ENCODE data around the gene ADAM12. TPM values are rescaled to one million over a fixed set of nuclear protein-coding genes. Genes with fewer than 3 reads are reported as not detected.
A peak's percentile ranks its signal among the peaks of the same experiment; 100 is the strongest.

The ADAM12 gene
- total and polyA plus RNA-seq, 2 experiments from 2014 or later = 0.13 to 0.87 TPM

GRCh38 chr10:126111516-126111915 is 276.8 kb downstream of the ADAM12 start (continued):
- TF ChIP-seq, protein P1, sequence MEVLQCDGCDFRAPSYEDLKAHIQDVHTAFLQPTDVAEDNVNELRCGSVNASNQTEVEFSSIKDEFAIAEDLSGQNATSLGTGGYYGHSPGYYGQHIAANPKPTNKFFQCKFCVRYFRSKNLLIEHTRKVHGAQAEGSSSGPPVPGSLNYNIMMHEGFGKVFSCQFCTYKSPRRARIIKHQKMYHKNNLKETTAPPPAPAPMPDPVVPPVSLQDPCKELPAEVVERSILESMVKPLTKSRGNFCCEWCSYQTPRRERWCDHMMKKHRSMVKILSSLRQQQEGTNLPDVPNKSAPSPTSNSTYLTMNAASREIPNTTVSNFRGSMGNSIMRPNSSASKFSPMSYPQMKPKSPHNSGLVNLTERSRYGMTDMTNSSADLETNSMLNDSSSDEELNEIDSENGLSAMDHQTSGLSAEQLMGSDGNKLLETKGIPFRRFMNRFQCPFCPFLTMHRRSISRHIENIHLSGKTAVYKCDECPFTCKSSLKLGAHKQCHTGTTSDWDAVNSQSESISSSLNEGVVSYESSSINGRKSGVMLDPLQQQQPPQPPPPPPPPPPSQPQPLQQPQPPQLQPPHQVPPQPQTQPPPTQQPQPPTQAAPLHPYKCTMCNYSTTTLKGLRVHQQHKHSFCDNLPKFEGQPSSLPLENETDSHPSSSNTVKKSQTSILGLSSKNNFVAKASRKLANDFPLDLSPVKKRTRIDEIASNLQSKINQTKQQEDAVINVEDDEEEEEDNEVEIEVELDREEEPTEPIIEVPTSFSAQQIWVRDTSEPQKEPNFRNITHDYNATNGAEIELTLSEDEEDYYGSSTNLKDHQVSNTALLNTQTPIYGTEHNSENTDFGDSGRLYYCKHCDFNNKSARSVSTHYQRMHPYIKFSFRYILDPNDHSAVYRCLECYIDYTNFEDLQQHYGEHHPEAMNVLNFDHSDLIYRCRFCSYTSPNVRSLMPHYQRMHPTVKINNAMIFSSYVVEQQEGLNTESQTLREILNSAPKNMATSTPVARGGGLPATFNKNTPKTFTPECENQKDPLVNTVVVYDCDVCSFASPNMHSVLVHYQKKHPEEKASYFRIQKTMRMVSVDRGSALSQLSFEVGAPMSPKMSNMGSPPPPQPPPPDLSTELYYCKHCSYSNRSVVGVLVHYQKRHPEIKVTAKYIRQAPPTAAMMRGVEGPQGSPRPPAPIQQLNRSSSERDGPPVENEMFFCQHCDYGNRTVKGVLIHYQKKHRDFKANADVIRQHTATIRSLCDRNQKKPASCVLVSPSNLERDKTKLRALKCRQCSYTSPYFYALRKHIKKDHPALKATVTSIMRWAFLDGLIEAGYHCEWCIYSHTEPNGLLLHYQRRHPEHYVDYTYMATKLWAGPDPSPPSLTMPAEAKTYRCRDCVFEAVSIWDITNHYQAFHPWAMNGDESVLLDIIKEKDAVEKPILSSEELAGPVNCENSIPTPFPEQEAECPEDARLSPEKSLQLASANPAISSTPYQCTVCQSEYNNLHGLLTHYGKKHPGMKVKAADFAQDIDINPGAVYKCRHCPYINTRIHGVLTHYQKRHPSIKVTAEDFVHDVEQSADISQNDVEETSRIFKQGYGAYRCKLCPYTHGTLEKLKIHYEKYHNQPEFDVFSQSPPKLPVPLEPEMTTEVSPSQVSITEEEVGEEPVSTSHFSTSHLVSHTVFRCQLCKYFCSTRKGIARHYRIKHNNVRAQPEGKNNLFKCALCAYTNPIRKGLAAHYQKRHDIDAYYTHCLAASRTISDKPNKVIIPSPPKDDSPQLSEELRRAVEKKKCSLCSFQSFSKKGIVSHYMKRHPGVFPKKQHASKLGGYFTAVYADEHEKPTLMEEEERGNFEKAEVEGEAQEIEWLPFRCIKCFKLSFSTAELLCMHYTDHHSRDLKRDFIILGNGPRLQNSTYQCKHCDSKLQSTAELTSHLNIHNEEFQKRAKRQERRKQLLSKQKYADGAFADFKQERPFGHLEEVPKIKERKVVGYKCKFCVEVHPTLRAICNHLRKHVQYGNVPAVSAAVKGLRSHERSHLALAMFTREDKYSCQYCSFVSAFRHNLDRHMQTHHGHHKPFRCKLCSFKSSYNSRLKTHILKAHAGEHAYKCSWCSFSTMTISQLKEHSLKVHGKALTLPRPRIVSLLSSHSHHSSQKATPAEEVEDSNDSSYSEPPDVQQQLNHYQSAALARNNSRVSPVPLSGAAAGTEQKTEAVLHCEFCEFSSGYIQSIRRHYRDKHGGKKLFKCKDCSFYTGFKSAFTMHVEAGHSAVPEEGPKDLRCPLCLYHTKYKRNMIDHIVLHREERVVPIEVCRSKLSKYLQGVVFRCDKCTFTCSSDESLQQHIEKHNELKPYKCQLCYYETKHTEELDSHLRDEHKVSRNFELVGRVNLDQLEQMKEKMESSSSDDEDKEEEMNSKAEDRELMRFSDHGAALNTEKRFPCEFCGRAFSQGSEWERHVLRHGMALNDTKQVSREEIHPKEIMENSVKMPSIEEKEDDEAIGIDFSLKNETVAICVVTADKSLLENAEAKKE (CRISPR knock-in tag; IDR thresholded peaks at IDR 0.05) = no peak

DNA sequence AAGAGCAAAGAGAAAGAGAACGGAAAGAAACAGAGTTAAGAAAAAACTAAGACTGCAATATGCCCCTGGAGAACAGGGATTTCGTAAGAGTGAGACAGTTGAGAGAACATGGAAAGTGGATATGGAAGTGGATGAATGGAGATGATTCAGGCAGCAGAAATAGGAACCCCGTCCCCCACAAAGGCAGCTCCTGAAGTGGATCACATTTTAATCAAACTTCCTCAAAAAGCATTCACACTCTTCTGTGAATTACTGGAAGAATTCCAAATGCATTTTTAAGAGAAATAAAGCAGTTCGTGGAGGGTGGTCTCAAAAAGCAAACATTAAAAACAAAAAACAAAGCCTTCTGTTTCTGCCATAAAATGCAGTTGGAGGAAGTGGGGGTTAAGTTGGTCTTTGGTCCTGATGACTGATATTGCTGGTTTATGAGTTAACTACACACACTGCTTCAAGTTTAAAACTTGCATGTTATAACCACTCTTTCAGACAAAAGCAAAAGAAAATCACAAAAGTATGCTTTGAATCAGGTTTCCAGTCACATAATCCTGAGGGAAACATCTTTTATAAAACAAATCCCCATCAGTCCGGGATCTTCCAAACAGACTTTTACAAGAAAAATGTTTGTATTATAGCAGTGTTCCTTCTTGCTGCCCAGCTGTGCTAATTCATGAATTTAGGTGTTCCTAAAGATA is 277.6 kb downstream of the ADAM12 start:
- Histone ChIP-seq H4K20me1 (replicated peaks; ENCODE audit: insufficient read depth) (no peaks in the 10 kb centered on the region), H3K4me2 (no peak overlapping the region), H2AFZ (no peak overlapping the region), H3K9me2 (ENCODE audit: insufficient read depth) (0 out of 2 replicates have a peak, but pooled peaks cover 3% of the 10 kb centered on the region), H3K27me3 (ENCODE audit: insufficient read depth) (no peaks in the 10 kb centered on the region), H3K4me3 (no peak overlapping the region), H3K79me2 (replicated peaks; ENCODE audit: insufficient read depth) (no peaks in the 10 kb centered on the region), H3K36me3 (ENCODE audit: insufficient read depth) (no peaks in the 10 kb centered on the region), H3K27ac (ENCODE audit: low read depth) (no peak overlapping the region), H3K4me1 (ENCODE audit: insufficient read depth) (peaks cover 18% of the 10 kb centered on the region), H3F3A (replicated peaks; ENCODE audit: low read depth) (no peaks in the 10 kb centered on the region; the same call in 1 of the 2 replicates)
- H3K27me3 Mint-ChIP-seq (ENCODE audit: insufficient read depth, low read depth, poor library complexity) = peaks cover 8% of the 10 kb centered on the region
- H3K27ac Mint-ChIP-seq = peak overlapping the region; percentile 4; the same call in 1 of the 2 replicates
- no peaks in the 10 kb centered on the region; the same call in 2 of the 3 replicates for H3K9me3 Mint-ChIP-seq
- H3K36me3 Mint-ChIP-seq (ENCODE audit: low read depth) = no peaks in the 10 kb centered on the region
- ATAC-seq = no peak
- H3K4me1 Mint-ChIP-seq = peaks cover 17% of the 10 kb centered on the region
- DNase-seq (ENCODE audit: low spot score) = no peak
- TF ChIP-seq EZH2phosphoT487 (IDR thresholded peaks at IDR 0.05; ENCODE audit: unreplicated experiment) (no peak), ZNF114 (CRISPR knock-in tag; IDR thresholded peaks at IDR 0.05) (no peak), POLR2AphosphoS5 (IDR thresholded peaks at IDR 0.05; ENCODE audit: low read depth) (no peak), CREB1 (CRISPR knock-in tag; IDR thresholded peaks at IDR 0.05; ENCODE audit: low read depth) (no peak)
- H3K4me3 Mint-ChIP-seq = no peak overlapping the region
